ENCODE data around the gene HTRA3.

Gene HTRA3

GRCh38 chr4:8308856-8309771, 39.6 kb downstream of the HTRA3 start:
- no peak for DNase-seq (ENCODE audit: low read depth in 3 of 3)

GRCh38 chr4:8310306-8310705, 40.8 kb downstream of the HTRA3 start:
- DNase-seq (ENCODE audit: low read depth in 3 of 3) = no peak

- no peak for DNase-seq (ENCODE audit: low read depth in 3 of 3)
Measured at GRCh38 chr4:8311101-8312068, 41.8 kb downstream of the HTRA3 start.

GRCh38 chr4:8312069-8312445, 42.5 kb downstream of the HTRA3 start:
- DNase-seq (ENCODE audit: low read depth in 3 of 3) = no peak

DNA sequence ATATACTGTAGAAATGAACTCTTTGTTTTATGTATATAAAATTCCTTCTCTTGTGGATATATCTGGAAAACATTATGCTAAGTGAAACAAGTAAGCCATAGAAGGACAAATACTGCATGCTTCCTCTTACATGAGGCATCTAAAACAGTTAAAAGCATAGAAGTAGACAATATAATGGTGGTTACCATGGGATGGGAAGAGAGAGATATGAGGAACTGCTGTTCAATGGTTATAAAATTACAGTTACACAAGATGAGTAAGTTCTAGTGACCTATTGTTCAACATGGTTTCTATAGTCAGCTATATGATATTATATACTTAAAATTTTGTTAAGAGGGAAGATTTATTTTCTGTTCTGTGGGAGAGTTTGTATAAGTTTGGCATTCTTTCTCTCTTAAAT, 43.4 kb downstream of the HTRA3 start:
- DNase-seq (ENCODE audit: low read depth in 3 of 3) = no peak

GRCh38 chr4:8314691-8315255, 45.2 kb downstream of the HTRA3 start:
- DNase-seq (ENCODE audit: low read depth in 3 of 3) = no peak

GRCh38 chr4:8315435-8316250, 46.1 kb downstream of the HTRA3 start:
- no peak for DNase-seq (ENCODE audit: low read depth in 3 of 3)

GRCh38 chr4:8316251-8316771, 46.8 kb downstream of the HTRA3 start:
- DNase-seq (ENCODE audit: low read depth in 3 of 3) = no peak

DNA sequence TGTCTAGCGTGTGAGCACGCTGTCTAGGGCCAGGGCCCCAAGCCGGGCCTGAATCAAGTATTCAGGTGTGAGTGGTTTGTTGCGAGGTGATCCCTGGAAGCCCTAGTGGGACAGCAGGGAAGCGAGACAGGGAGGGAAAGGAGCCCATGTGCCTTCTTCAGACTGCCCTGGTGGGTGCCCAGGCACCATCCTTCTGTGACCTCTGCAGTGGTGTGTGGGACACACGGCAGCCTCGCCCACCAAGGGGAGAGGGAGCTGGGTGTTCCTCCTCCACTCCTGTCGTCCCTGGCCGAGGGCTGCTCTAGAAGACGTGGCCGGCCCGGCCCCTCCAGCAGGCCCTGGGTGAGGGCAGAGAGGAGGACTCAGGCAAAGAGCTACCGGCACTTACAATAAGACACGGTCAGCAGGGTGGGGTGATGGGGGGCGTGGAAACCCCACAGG, 47.4 kb downstream of the HTRA3 start:
- DNase-seq (ENCODE audit: low read depth in 3 of 3) = no peak

DNA sequence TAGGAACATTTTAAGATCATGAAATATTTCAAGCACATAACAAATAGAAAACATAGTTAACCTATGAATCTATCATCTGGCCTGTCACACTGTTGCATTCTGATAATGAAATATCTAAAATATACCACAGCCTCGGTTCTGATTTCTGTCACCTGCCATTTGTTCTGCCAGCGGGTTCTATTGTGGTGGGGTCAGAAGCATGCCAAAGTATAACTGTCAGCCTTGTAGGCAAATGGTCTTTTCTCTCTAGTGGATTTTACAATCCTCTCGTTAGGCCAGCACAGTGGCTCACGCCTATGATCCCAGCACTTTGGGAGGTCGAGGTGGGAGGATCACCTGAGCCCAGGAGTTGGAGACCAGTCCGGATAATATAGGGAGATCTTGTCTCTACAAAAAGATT, 47.9 kb downstream of the HTRA3 start:
- no peak for DNase-seq (ENCODE audit: low read depth in 3 of 3)

DNA sequence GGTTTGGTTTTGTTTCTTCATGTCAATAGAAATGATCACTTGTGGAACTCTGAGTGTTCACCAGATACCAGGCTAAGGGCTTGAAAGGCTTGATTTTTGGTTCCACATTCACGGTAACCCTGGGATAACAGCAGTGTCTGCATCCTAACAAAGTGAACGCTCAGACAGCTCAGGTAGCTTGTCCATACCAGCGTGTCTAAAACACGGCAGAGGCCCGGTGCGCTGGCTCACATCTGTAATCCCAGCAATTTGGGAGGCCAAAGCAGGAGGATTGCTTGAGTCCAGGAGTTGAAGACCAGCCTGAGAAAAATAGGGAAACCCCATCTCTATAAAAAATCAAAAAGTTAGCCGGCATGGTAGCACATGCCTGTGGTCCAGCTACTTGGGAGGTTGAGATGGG, 49.0 kb downstream of the HTRA3 start:
- no peak for DNase-seq (ENCODE audit: low read depth in 3 of 3)

GRCh38 chr4:8319061-8319460, 49.5 kb downstream of the HTRA3 start:
- no peak for DNase-seq (ENCODE audit: low read depth in 3 of 3)

GRCh38 chr4:8319731-8320385, 50.3 kb downstream of the HTRA3 start:
- DNase-seq (ENCODE audit: low read depth in 3 of 3) = no peak

DNA sequence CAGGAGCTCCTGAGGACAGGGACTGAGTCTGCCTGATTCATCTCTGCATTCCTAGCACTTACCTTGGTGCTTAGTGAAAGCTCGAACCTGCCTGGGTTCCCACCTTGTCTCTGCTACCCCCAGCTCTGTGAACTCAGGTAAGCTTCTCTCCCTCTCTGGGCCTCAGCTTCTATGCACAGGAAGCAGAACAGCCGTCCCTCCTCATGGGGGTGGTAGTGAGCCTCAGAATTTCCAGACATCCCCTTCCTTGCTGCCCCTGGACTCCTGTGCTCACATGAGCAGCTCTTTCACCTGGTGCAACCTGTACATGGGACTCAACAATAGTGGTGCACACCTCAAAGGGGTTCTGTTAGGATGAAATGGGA, 50.8 kb downstream of the HTRA3 start:
- no peak for DNase-seq (ENCODE audit: low read depth in 3 of 3)

DNA sequence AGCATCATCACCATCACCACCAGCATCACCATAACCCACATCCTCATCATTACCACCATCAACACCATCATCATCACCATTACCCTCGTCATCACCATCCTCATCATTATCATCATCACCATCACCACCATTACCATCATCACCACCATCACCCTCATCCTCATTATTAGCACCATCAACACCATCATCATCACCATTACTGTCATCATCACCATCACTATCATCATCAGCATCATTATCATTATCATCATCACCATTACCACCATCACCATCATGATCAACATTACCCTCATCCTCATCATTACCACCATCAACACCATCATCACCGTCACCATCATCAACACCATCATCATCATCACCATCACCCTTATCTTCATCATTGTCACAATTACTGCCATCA, 51.7 kb downstream of the HTRA3 start:
- DNase-seq (ENCODE audit: low read depth in 3 of 3) = no peak

DNA sequence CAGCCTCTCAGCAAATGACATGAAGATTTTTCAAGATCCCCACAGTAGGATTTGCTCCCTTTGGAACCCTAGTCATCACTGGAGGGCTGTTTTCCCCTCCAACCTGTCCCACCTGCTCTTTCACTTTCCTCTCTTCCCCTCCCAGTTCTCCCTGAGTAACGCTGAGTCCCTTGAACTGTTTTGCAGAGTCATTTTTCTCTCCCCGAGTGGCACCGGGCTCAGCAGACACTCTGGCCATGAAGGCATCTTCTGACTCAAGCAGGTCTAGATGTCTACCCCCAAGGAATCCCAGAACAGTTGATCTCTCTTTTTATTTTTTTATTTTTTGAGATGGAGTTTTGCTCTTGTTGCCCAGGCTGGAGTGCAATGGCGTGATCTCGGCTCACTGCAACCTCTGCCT, 52.2 kb downstream of the HTRA3 start:
- DNase-seq (ENCODE audit: low read depth in 3 of 3) = no peak

- no peak for DNase-seq (ENCODE audit: low read depth in 3 of 3)
Measured at GRCh38 chr4:8322794-8323704, 53.5 kb downstream of the HTRA3 start.

DNA sequence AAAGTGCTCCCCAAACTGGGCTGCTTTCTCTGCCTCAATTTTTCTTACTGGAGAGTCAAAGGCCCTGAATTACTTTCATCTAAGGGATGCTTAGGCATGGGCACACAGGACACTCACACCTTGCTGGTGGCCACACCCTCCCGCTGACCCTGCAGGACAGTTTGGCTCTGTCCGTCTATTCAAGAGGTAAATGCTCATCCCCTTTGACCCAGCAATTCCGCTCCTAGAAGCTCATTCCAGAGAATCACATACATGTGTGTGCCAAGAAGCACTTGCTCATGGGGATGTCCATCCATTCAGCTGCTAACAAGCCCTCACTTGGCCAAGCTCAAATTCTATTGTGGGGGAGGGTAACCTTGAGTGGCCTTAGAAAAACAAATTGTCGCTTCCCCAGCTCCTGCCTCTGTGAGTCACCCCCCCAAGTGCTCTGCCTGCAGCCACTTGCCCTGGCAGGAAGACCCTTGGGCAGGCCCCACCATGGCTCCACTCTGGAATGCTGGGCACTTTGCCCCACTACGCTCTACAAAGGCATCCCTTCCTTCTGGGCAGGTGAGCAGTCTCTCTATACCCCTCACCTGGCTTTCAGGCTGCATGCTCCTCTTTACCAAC, 54.5 kb downstream of the HTRA3 start:
- no peak for DNase-seq (ENCODE audit: low read depth in 3 of 3)

DNA sequence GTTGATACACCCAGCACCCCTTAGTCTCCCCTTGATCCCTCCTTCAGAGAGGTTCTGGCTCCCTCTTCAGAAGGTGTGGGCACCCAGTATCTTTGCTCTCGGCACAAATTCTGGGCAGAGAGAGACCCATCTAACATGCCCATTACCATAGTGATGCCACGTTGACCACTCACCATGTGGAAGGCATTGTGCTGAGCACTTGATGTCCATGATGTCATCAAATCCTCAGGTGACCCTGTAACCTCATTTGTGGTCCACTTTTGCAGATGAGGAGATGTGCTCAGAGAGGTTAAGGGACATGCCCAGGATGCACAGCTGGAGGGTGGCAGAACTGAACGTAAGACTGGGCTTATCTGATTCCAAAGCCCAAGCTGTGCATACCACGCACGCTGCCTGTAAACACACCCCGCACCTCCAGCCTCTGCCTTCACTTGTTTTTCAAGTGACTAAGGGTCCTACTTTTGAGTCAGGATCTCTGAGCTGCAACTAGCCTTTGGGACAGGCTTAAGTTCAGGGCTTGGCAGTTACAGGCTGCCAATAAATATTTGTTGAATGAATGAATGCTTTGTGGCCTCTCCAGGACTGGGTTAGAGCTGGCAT, 55.2 kb downstream of the HTRA3 start:
- no peak for DNase-seq (ENCODE audit: low read depth in 3 of 3)
